HEK293 (cell line): ENCODE measurements around the gene CD48.

Experiments used
- CTCF ChIA-PET: fragments of 350-600 bp; formaldehyde crosslinking; extraction: SDS; loops from one replicate; lab custom pipeline; 2021; ENCODE audit warnings: antibody characterized with exemption; lab: Yijun Ruan, JAX
- POLR2A ChIA-PET: fragments of 300-600 bp; formaldehyde crosslinking; extraction: SDS; loops from one replicate; lab custom pipeline; 2020; ENCODE audit warnings: antibody characterized with exemption, inconsistent platforms; lab: Yijun Ruan, JAX
- H3K27ac ChIP-seq: fragments of 200-500 bp; sonication (Bioruptor generic); 2 replicates; pipeline ENCODE4 v1.5.1; 2014; ENCODE audit warnings: low read depth, low read length, control low read depth, inconsistent platforms; ENCODE audit errors: extremely low read depth
- H3K36me3 ChIP-seq, 2 experiments: fragments of 200-500 bp in 1 of 2; sonication (Bioruptor generic) in 1 of 2; 1 replicate in 1 of 2; 2 replicates in 1 of 2; pipeline ENCODE4 v1.5.1; 2014 to 2017; ENCODE audit warnings: inconsistent platforms in 2 of 2, low read length in 2 of 2; ENCODE audit not compliant: control insufficient read depth in 2 of 2, insufficient read depth in 1 of 2
- H3K4me1 ChIP-seq: fragments of 200-500 bp; sonication (Bioruptor generic); 2 replicates; pipeline ENCODE4 v1.5.1; 2014; ENCODE audit warnings: mild to moderate bottlenecking, low read length, inconsistent platforms; ENCODE audit not compliant: control insufficient read depth, insufficient read depth
- H3K4me3 ChIP-seq: 2 replicates; pipeline ENCODE4 v1.5.1; 2011; ENCODE audit warnings: low read depth, mild to moderate bottlenecking, control low read depth, low read length, moderate library complexity
- H3K9me3 ChIP-seq: fragments of 200-500 bp; sonication (Bioruptor generic); 2 replicates; pipeline ENCODE4 v1.5.1; 2014; ENCODE audit warnings: low read depth, low read length, inconsistent platforms; ENCODE audit not compliant: control insufficient read depth, insufficient read depth
- AEBP2 ChIP-seq: fragments of 450-650 bp; formaldehyde crosslinking; IDR thresholded peaks from 2 replicates; pipeline ENCODE4 v1.5.1; 2016; ENCODE audit warnings: missing biosample characterization, missing genetic modification characterization, borderline replicate concordance
- GFI1B ChIP-seq: fragments of 450-650 bp; formaldehyde crosslinking; IDR thresholded peaks from 2 replicates; pipeline ENCODE4 v1.5.1; 2016; ENCODE audit warnings: missing biosample characterization, missing genetic modification characterization
- KLF17 ChIP-seq: fragments of 450-650 bp; formaldehyde crosslinking; IDR thresholded peaks from 2 replicates; pipeline ENCODE4 v1.5.1; 2016; ENCODE audit warnings: missing biosample characterization, missing genetic modification characterization
- OVOL3 ChIP-seq: fragments of 450-650 bp; formaldehyde crosslinking; IDR thresholded peaks from 2 replicates; pipeline ENCODE4 v1.5.1; 2016; ENCODE audit warnings: missing biosample characterization, missing genetic modification characterization
- SCRT2 ChIP-seq: fragments of 450-650 bp; formaldehyde crosslinking; IDR thresholded peaks from 2 replicates; pipeline ENCODE4 v1.5.1; 2016; ENCODE audit warnings: missing biosample characterization, missing genetic modification characterization
- YY2 ChIP-seq: fragments of 450-650 bp; formaldehyde crosslinking; IDR thresholded peaks from 2 replicates; pipeline ENCODE4 v1.5.1; 2016; ENCODE audit warnings: missing biosample characterization, missing genetic modification characterization
- ZBTB8A ChIP-seq: fragments of 450-650 bp; formaldehyde crosslinking; IDR thresholded peaks from 2 replicates; pipeline ENCODE4 v1.5.1; 2016; ENCODE audit warnings: missing biosample characterization, missing genetic modification characterization
- ZNF121 ChIP-seq: fragments of 450-650 bp; formaldehyde crosslinking; IDR thresholded peaks from 2 replicates; pipeline ENCODE4 v1.5.1; 2016; ENCODE audit warnings: missing biosample characterization, missing genetic modification characterization
- ZNF138 ChIP-seq: fragments of 450-650 bp; formaldehyde crosslinking; IDR thresholded peaks from 2 replicates; pipeline ENCODE4 v1.5.1; 2016; ENCODE audit warnings: missing biosample characterization, missing genetic modification characterization, borderline replicate concordance
- ZNF155 ChIP-seq: fragments of 450-650 bp; formaldehyde crosslinking; IDR thresholded peaks from 2 replicates; pipeline ENCODE4 v1.5.1; 2016; ENCODE audit warnings: missing biosample characterization, missing genetic modification characterization
- ZNF530 ChIP-seq: fragments of 450-650 bp; formaldehyde crosslinking; IDR thresholded peaks from 2 replicates; pipeline ENCODE4 v1.5.1; 2016; ENCODE audit warnings: low read depth, missing biosample characterization, missing genetic modification characterization
- ZNF544 ChIP-seq: fragments of 450-650 bp; formaldehyde crosslinking; IDR thresholded peaks from 2 replicates; pipeline ENCODE4 v1.5.0; 2017; ENCODE audit warnings: missing biosample characterization, missing genetic modification characterization
- ZNF558 ChIP-seq: fragments of 450-650 bp; formaldehyde crosslinking; IDR thresholded peaks from 2 replicates; pipeline ENCODE4 v1.5.1; 2016; ENCODE audit warnings: missing biosample characterization, missing genetic modification characterization
- ZNF777 ChIP-seq: fragments of 450-650 bp; formaldehyde crosslinking; IDR thresholded peaks from 2 replicates; pipeline ENCODE4 v1.5.1; 2017; ENCODE audit warnings: missing biosample characterization, missing genetic modification characterization, borderline replicate concordance
- TF ChIP-seq, protein P1 (sequence below): fragments of 450-650 bp; formaldehyde crosslinking; conservative IDR thresholded peaks from 2 replicates; pipeline ENCODE4 v1.5.1; 2016; ENCODE audit warnings: low read depth, missing biosample characterization, missing genetic modification characterization
- TF ChIP-seq, protein P2 (sequence below): fragments of 450-650 bp; formaldehyde crosslinking; IDR thresholded peaks from 2 replicates; pipeline ENCODE4 v1.5.0; 2017; ENCODE audit warnings: missing biosample characterization, missing genetic modification characterization, borderline replicate concordance
- TF ChIP-seq, protein P3 (sequence below): fragments of 450-650 bp; formaldehyde crosslinking; IDR thresholded peaks from 2 replicates; pipeline ENCODE4 v1.5.1; 2016; ENCODE audit warnings: missing biosample characterization, missing genetic modification characterization

Gene CD48

GRCh38 chr1:160723332-160723731, 11.7 kb upstream of the CD48 start (continued):
- no peak for TF ChIP-seq ZBTB8A (tag by site-specific recombination)
- no peak for TF ChIP-seq ZNF530 (tag by site-specific recombination)

DNA sequence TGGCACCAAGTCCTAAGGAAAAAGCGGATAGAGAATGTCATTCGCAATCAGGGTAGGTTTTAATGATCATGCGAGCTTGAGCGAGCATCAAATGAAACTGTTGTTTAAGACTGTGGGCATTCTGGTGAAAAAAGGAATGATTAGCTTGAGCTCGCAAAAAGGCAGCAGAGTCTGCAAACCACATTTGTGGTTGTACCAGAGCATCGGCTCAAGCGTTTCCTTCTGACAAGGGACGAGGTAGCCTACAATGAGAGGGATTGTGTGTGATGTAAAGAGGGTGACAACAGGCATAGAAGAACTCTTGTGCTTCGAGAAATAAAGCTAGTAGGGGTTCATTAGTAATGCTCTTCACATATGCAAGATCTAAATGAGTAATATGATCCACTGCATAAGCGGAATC, 11.1 kb upstream of the CD48 start:
- no peaks in the 10 kb centered on the region for H3K9me3 ChIP-seq
- no peaks in the 10 kb centered on the region for H3K36me3 ChIP-seq
- no peak overlapping the region for H3K27ac ChIP-seq
- no peaks in the 10 kb centered on the region for H3K4me1 ChIP-seq
- CTCF ChIA-PET: interaction anchor here (0.7 to 3.5 kb wide), 3 partner anchors 108 to 230 kb away, joined by 4 to 28 read pairs (median 8); no protein-coding TSS in a partner anchor
- no peak overlapping the region for H3K4me3 ChIP-seq
- TF ChIP-seq YY2 (no peak), ZNF558 (tag by site-specific recombination) (no peak), KLF17 (tag by site-specific recombination) (no peak), ZNF138 (tag by site-specific recombination) (no peak), OVOL3 (tag by site-specific recombination) (no peak), ZNF544 (tag by site-specific recombination) (no peak), GFI1B (tag by site-specific recombination) (no peak), AEBP2 (tag by site-specific recombination) (no peak), SCRT2 (tag by site-specific recombination) (no peak), ZNF121 (tag by site-specific recombination) (no peak), ZNF155 (tag by site-specific recombination) (no peak), ZNF777 (tag by site-specific recombination) (no peak)
- TF ChIP-seq, protein P1, sequence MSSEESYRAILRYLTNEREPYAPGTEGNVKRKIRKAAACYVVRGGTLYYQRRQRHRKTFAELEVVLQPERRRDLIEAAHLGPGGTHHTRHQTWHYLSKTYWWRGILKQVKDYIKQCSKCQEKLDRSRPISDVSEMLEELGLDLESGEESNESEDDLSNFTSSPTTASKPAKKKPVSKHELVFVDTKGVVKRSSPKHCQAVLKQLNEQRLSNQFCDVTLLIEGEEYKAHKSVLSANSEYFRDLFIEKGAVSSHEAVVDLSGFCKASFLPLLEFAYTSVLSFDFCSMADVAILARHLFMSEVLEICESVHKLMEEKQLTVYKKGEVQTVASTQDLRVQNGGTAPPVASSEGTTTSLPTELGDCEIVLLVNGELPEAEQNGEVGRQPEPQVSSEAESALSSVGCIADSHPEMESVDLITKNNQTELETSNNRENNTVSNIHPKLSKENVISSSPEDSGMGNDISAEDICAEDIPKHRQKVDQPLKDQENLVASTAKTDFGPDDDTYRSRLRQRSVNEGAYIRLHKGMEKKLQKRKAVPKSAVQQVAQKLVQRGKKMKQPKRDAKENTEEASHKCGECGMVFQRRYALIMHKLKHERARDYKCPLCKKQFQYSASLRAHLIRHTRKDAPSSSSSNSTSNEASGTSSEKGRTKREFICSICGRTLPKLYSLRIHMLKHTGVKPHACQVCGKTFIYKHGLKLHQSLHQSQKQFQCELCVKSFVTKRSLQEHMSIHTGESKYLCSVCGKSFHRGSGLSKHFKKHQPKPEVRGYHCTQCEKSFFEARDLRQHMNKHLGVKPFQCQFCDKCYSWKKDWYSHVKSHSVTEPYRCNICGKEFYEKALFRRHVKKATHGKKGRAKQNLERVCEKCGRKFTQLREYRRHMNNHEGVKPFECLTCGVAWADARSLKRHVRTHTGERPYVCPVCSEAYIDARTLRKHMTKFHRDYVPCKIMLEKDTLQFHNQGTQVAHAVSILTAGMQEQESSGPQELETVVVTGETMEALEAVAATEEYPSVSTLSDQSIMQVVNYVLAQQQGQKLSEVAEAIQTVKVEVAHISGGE (tag by site-specific recombination): no peak
- TF ChIP-seq, protein P2, sequence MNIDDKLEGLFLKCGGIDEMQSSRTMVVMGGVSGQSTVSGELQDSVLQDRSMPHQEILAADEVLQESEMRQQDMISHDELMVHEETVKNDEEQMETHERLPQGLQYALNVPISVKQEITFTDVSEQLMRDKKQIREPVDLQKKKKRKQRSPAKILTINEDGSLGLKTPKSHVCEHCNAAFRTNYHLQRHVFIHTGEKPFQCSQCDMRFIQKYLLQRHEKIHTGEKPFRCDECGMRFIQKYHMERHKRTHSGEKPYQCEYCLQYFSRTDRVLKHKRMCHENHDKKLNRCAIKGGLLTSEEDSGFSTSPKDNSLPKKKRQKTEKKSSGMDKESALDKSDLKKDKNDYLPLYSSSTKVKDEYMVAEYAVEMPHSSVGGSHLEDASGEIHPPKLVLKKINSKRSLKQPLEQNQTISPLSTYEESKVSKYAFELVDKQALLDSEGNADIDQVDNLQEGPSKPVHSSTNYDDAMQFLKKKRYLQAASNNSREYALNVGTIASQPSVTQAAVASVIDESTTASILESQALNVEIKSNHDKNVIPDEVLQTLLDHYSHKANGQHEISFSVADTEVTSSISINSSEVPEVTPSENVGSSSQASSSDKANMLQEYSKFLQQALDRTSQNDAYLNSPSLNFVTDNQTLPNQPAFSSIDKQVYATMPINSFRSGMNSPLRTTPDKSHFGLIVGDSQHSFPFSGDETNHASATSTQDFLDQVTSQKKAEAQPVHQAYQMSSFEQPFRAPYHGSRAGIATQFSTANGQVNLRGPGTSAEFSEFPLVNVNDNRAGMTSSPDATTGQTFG: no peak
- TF ChIP-seq, protein P3, sequence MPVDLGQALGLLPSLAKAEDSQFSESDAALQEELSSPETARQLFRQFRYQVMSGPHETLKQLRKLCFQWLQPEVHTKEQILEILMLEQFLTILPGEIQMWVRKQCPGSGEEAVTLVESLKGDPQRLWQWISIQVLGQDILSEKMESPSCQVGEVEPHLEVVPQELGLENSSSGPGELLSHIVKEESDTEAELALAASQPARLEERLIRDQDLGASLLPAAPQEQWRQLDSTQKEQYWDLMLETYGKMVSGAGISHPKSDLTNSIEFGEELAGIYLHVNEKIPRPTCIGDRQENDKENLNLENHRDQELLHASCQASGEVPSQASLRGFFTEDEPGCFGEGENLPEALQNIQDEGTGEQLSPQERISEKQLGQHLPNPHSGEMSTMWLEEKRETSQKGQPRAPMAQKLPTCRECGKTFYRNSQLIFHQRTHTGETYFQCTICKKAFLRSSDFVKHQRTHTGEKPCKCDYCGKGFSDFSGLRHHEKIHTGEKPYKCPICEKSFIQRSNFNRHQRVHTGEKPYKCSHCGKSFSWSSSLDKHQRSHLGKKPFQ: no peak
- POLR2A ChIA-PET: no interaction called here
